HCT116 (cell line): ENCODE data around the gene SYNE1. TPM values are rescaled to one million over a fixed set of nuclear protein-coding genes. Genes with fewer than 3 reads are reported as not detected.

Source experiments
- ATAC-seq: fragments of 200-7000 bp; cut with Tn5 transposase; 2 replicates; pipeline ENCODE4 v1.9.1; 2020; ENCODE audit warnings: mild to moderate bottlenecking, moderate library complexity
- BruUV-seq: library from RNA; stranded (reverse); fragments of 400-500 nt; replicated peaks from 2 replicates; lab custom pipeline; 2021; lab: Mats Ljungman, UMichigan
- CTCF ChIA-PET: fragments of 300-600 bp; sonication (Branson Sonifier 250); formaldehyde crosslinking; loops from one replicate; lab custom pipeline; 2021; ENCODE audit warnings: antibody characterized with exemption; lab: Charles Lee
- POLR2A ChIA-PET: fragments of 300-600, 350-600 bp; sonication (Branson Sonifier 250); formaldehyde crosslinking; loops from one replicate; lab custom pipeline; 2021; ENCODE audit warnings: antibody characterized with exemption; lab: Charles Lee
- RAD21 ChIA-PET, 2 experiments: fragments of 300-600 bp; sonication (Branson Sonifier 250); formaldehyde crosslinking; loops; one replicate each; lab custom pipeline; 2023; ENCODE audit warnings: low total read pairs in 2 of 2; ENCODE audit not compliant: uncharacterized antibody in 2 of 2, unreplicated experiment in 2 of 2, low non-redundant PET in 1 of 2; lab: Charles Lee
- DNase-seq: peaks from one replicate; pipeline ENCODE4 v3.0.0-alpha.2; 2010; ENCODE audit warnings: low read depth, low spot score
- H2AFZ ChIP-seq: fragments of 200-600 bp; shearing (Covaris generic), sonication (generic); 2 replicates; pipeline ENCODE4 v1.6.1; 2017; ENCODE audit warnings: low read depth, mixed run types, mixed read lengths, antibody characterized with exemption, low read length; ENCODE audit not compliant: poor library complexity, severe bottlenecking
- H3K27ac ChIP-seq: 2 replicates; pipeline ENCODE4 v1.5.1; 2012; ENCODE audit warnings: low read depth, low read length
- H3K27me3 ChIP-seq: fragments of 200-600 bp; sonication (generic); 2 replicates; pipeline ENCODE4 v1.6.1; 2016; ENCODE audit warnings: mixed run types, low read length, mixed read lengths; ENCODE audit not compliant: insufficient read depth
- H3K36me3 ChIP-seq, 2 experiments: fragments of 200-500 bp in 1 of 2; fragments of 200-600 bp in 1 of 2; sonication (Bioruptor generic) in 1 of 2; sonication (generic) in 1 of 2; 2 replicates each; pipeline versions ENCODE4 v1.5.1 to v1.6.1; 2014 to 2016; ENCODE audit warnings: low read length in 2 of 2, inconsistent platforms in 1 of 2, mixed read lengths in 1 of 2, mixed run types in 1 of 2; ENCODE audit not compliant: insufficient read depth in 2 of 2, control insufficient read depth in 1 of 2
- H3K4me1 ChIP-seq, 2 experiments: fragments of 200-600 bp in 1 of 2; sonication (generic) in 1 of 2; 2 replicates each; pipeline versions ENCODE4 v1.5.1 to v1.6.1; 2012 to 2017; ENCODE audit warnings: low read length in 2 of 2, inconsistent platforms in 1 of 2, mild to moderate bottlenecking in 1 of 2, mixed read lengths in 1 of 2, mixed run types in 1 of 2, moderate library complexity in 1 of 2; ENCODE audit not compliant: insufficient read depth in 2 of 2, control insufficient read depth in 1 of 2
- H3K4me2 ChIP-seq: fragments of 200-600 bp; sonication (generic); 2 replicates; pipeline ENCODE4 v1.6.1; 2017; ENCODE audit warnings: mixed run types, low read length, mixed read lengths
- H3K4me3 ChIP-seq, 2 experiments: fragments of 200-600 bp in 1 of 2; sonication (generic) in 1 of 2; replicated peaks in 1 of 2; 2 replicates each; pipeline ENCODE4 v1.5.1; 2011 to 2016; ENCODE audit warnings: low read length in 2 of 2, control low read depth in 1 of 2, low read depth in 1 of 2, mild to moderate bottlenecking in 1 of 2, mixed read lengths in 1 of 2, mixed run types in 1 of 2
- H3K79me2 ChIP-seq: fragments of 200-600 bp; sonication (generic); 2 replicates; pipeline ENCODE4 v1.6.1; 2017; ENCODE audit warnings: mild to moderate bottlenecking, mixed run types, low read length, moderate library complexity, mixed read lengths; ENCODE audit not compliant: insufficient read depth
- H3K9ac ChIP-seq: fragments of 200-600 bp; sonication (generic); 2 replicates; pipeline ENCODE4 v1.6.1; 2016; ENCODE audit warnings: low read length, mixed read lengths
- H3K9me2 ChIP-seq: fragments of 200-600 bp; sonication (generic), shearing (Covaris generic); 2 replicates; pipeline ENCODE4 v1.6.1; 2017; ENCODE audit warnings: mixed run types, mild to moderate bottlenecking, moderate library complexity; ENCODE audit not compliant: insufficient read depth
- H3K9me3 ChIP-seq, 2 experiments: fragments of 200-500 bp in 1 of 2; fragments of 200-600 bp in 1 of 2; sonication (Bioruptor generic) in 1 of 2; sonication (generic) in 1 of 2; 2 replicates each; pipeline ENCODE4 v1.6.1; 2014 to 2017; ENCODE audit warnings: low read length in 2 of 2, mixed read lengths in 2 of 2, inconsistent platforms in 1 of 2, low read depth in 1 of 2, mild to moderate bottlenecking in 1 of 2, mixed run types in 1 of 2, moderate library complexity in 1 of 2; ENCODE audit not compliant: control insufficient read depth in 1 of 2, insufficient read depth in 1 of 2
- H4K20me1 ChIP-seq: fragments of 200-600 bp; sonication (generic), shearing (Covaris generic); 2 replicates; pipeline ENCODE4 v1.6.1; 2017; ENCODE audit warnings: mixed run types, mild to moderate bottlenecking, moderate library complexity; ENCODE audit not compliant: insufficient read depth
- CBX3 ChIP-seq: IDR thresholded peaks from 2 replicates; pipeline ENCODE4 v1.6.1; 2012; ENCODE audit warnings: low read depth
- CEBPB ChIP-seq: IDR thresholded peaks from 2 replicates; pipeline ENCODE4 v1.6.1; 2012; ENCODE audit warnings: low read depth
- CTCF ChIP-seq, 3 experiments: fragments of 200-600 bp in 1 of 3; sonication (generic) in 1 of 3; IDR thresholded peaks in 2 of 3; conservative IDR thresholded peaks in 1 of 3; 2 replicates each; pipeline ENCODE4 v1.5.1; 2012 to 2017; ENCODE audit warnings: low read depth in 2 of 3, low read length in 2 of 3, antibody characterized with exemption in 1 of 3, borderline replicate concordance in 1 of 3, control low read depth in 1 of 3, mild to moderate bottlenecking in 1 of 3, mixed read lengths in 1 of 3, mixed run types in 1 of 3, moderate library complexity in 1 of 3; ENCODE audit not compliant: insufficient read depth in 1 of 3
- EZH2 ChIP-seq: fragments of 200-600 bp; sonication (generic); IDR thresholded peaks from 2 replicates; pipeline ENCODE4 v1.6.1; 2017; ENCODE audit warnings: antibody characterized with exemption, mixed run types
- FOSL1 ChIP-seq: IDR thresholded peaks from 2 replicates; pipeline ENCODE4 v1.6.1; 2012; ENCODE audit warnings: low read depth
- POLR2A ChIP-seq: IDR thresholded peaks from 2 replicates; pipeline ENCODE4 v1.7.0; 2011; ENCODE audit warnings: borderline replicate concordance; ENCODE audit not compliant: insufficient read depth, insufficient read length; ENCODE audit errors: extremely low read depth
- RAD21 ChIP-seq: IDR thresholded peaks from 2 replicates; pipeline ENCODE4 v1.6.1; 2012; ENCODE audit warnings: low read depth, mild to moderate bottlenecking
- REST ChIP-seq: IDR thresholded peaks from 2 replicates; pipeline ENCODE4 v1.6.1; 2012; ENCODE audit warnings: low read depth
- SP1 ChIP-seq: IDR thresholded peaks from 2 replicates; pipeline ENCODE4 v1.6.1; 2012; ENCODE audit warnings: low read depth
- SRF ChIP-seq: IDR thresholded peaks from 2 replicates; pipeline ENCODE4 v1.6.1; 2012; ENCODE audit warnings: low read depth
- YY1 ChIP-seq: IDR thresholded peaks from 2 replicates; pipeline ENCODE4 v1.6.1; 2011; ENCODE audit warnings: low read length, low read depth, moderate library complexity, mild to moderate bottlenecking; ENCODE audit not compliant: insufficient replicate concordance; ENCODE audit errors: extremely low read depth
- ZBTB33 ChIP-seq: IDR thresholded peaks from 2 replicates; pipeline ENCODE4 v1.6.1; 2011; ENCODE audit warnings: mild to moderate bottlenecking, low read length, moderate library complexity; ENCODE audit not compliant: insufficient replicate concordance; ENCODE audit errors: extremely low read depth
- intact Hi-C: fragments of 100-400 bp; cut with micrococcal nuclease; formaldehyde crosslinking; loops from 2 replicates; pipeline ENCODE4 v1.10.0; 2022
- total RNA-seq: library from RNA; stranded (reverse); gene quantifications from one replicate; pipeline ENCODE4 v1.2.1, GENCODE V29; 2021; ENCODE audit not compliant: unreplicated experiment

Gene SYNE1
- total RNA-seq, 1 experiment from 2014 or later = 5.4 TPM

- Histone ChIP-seq H3K9me2 (no peaks in the 10 kb centered on the region), H3K27me3 (no peaks in the 10 kb centered on the region), H3K4me1 (peaks cover 7 to 12% of the 10 kb centered on the region in 2 experiments), H4K20me1 (no peaks in the 10 kb centered on the region), H3K4me2 (peak overlapping the region; percentile 53), H3K9ac (no peak overlapping the region), H3K27ac (peak overlapping the region; percentile 0; the same call in 1 of the 2 replicates), H2AFZ (peak overlapping the region; percentile 75), H3K79me2 (no peaks in the 10 kb centered on the region), H3K9me3 (no peaks in the 10 kb centered on the region), H3K4me3 (peak overlapping the region in 1 of 2 experiments; percentile 8; a peak in 1 of 4 replicates), H3K36me3 (no peaks in the 10 kb centered on the region)
- ChIA-PET RAD21 (no interaction called here), CTCF (interaction anchor here (1.5 to 1.7 kb wide), 2 partner anchors 12 to 371 kb away, joined by 4 to 9 read pairs; no protein-coding TSS in a partner anchor), POLR2A (no interaction called here)
- intact Hi-C loops = no loop called here
- peak; percentile 97 for ATAC-seq
- no TSS peak for BruUV-seq
- DNase-seq = peak; percentile 28
- TF ChIP-seq FOSL1 (peak; percentile 29; the same call in 1 of the 2 replicates), CEBPB (no peak), SP1 (0 out of 2 replicates have a peak, but pooled peaks have one; percentile 23), YY1 (no peak), CTCF (IDR thresholded peaks at IDR 0.05 in 2 of 3, conservative IDR thresholded peaks at IDR 0.05 in 1 of 3; ENCODE audit: borderline replicate concordance in 1 of 3, insufficient read depth in 1 of 3, low read depth in 2 of 3, low read length in 2 of 3) (no peak), REST (no peak), POLR2A (no peak), EZH2 (no peak), CBX3 (peak; percentile 53; the same call in 1 of the 2 replicates), ZBTB33 (no peak), SRF (no peak), RAD21 (0 out of 2 replicates have a peak, but pooled peaks have one; percentile 14)
Measured at GRCh38 chr6:152136449-152136825, 500.7 kb downstream of the SYNE1 start.
